GM23338 (cell line): ENCODE data around the gene KCNMB4. TPM values are rescaled to one million over a fixed set of nuclear protein-coding genes. Genes with fewer than 3 reads are reported as not detected.

Source experiments
- ATAC-seq: fragments of 200-7000 bp; cut with Tn5 transposase; 3 replicates; pipeline ENCODE4 v1.9.1; 2020
- DNase-seq: peaks from one replicate; pipeline ENCODE4 v3.0.0-alpha.2; 2015; ENCODE audit warnings: low spot score
- H2AFZ ChIP-seq: fragments of 200-600 bp; sonication (generic); 2 replicates; pipeline ENCODE4 v1.8.0; 2016; ENCODE audit warnings: antibody characterized with exemption, mild to moderate bottlenecking, moderate library complexity
- H3F3A ChIP-seq: fragments of 200-600 bp; sonication (generic); replicated peaks from 2 replicates; pipeline ENCODE4 v1.8.0; 2017; ENCODE audit warnings: antibody characterized with exemption, mixed run types, low read depth
- H3K27ac ChIP-seq: fragments of 200-600 bp; sonication (generic); 2 replicates; pipeline ENCODE4 v1.6.1; 2016; ENCODE audit warnings: low read depth
- H3K27me3 ChIP-seq: fragments of 200-600 bp; sonication (generic); 2 replicates; pipeline ENCODE4 v1.8.0; 2016; ENCODE audit warnings: mild to moderate bottlenecking, mixed run types, moderate library complexity; ENCODE audit not compliant: insufficient read depth
- H3K36me3 ChIP-seq: fragments of 200-600 bp; sonication (generic); 2 replicates; pipeline ENCODE4 v1.8.0; 2016; ENCODE audit warnings: mild to moderate bottlenecking; ENCODE audit not compliant: insufficient read depth
- H3K4me1 ChIP-seq: fragments of 200-600 bp; sonication (generic); 2 replicates; pipeline ENCODE4 v1.8.0; 2016; ENCODE audit warnings: mild to moderate bottlenecking, moderate library complexity; ENCODE audit not compliant: insufficient read depth
- H3K4me2 ChIP-seq: fragments of 200-600 bp; sonication (generic); 2 replicates; pipeline ENCODE4 v1.7.1; 2017; ENCODE audit warnings: mixed run types
- H3K4me3 ChIP-seq: fragments of 200-600 bp; sonication (generic); 2 replicates; pipeline ENCODE4 v1.6.1; 2016; ENCODE audit warnings: mixed run types
- H3K79me2 ChIP-seq: fragments of 200-600 bp; sonication (generic); replicated peaks from 2 replicates; pipeline ENCODE4 v1.8.0; 2017; ENCODE audit warnings: mild to moderate bottlenecking; ENCODE audit not compliant: insufficient read depth
- H3K9me2 ChIP-seq: fragments of 200-600 bp; sonication (generic); 2 replicates; pipeline ENCODE4 v1.8.0; 2017; ENCODE audit not compliant: insufficient read depth
- H4K20me1 ChIP-seq: fragments of 200-600 bp; sonication (generic); replicated peaks from 2 replicates; pipeline ENCODE4 v1.8.0; 2017; ENCODE audit warnings: mild to moderate bottlenecking; ENCODE audit not compliant: insufficient read depth
- H3K27ac Mint-ChIP-seq: 2 replicates; pipeline ENCODE4 v1.8.0; 2020; ENCODE audit warnings: inconsistent platforms, mild to moderate bottlenecking, moderate library complexity, mixed read lengths
- H3K27me3 Mint-ChIP-seq: 3 replicates; pipeline ENCODE4 v1.8.0; 2022; ENCODE audit warnings: low read depth, mild to moderate bottlenecking, moderate library complexity, mixed read lengths, inconsistent platforms; ENCODE audit not compliant: insufficient read depth, poor library complexity
- H3K36me3 Mint-ChIP-seq: 3 replicates; pipeline ENCODE4 v1.8.0; 2021; ENCODE audit warnings: low read depth, mild to moderate bottlenecking, inconsistent platforms, moderate library complexity, mixed read lengths
- H3K4me1 Mint-ChIP-seq: 3 replicates; pipeline ENCODE4 v1.8.0; 2020; ENCODE audit warnings: mild to moderate bottlenecking, inconsistent platforms, mixed read lengths
- H3K4me3 Mint-ChIP-seq: 3 replicates; pipeline ENCODE4 v1.8.0; 2021; ENCODE audit warnings: moderate library complexity, mild to moderate bottlenecking, inconsistent platforms, mixed read lengths
- H3K9me3 Mint-ChIP-seq: 3 replicates; pipeline ENCODE4 v1.8.0; 2020; ENCODE audit warnings: moderate library complexity, mild to moderate bottlenecking, inconsistent platforms, mixed read lengths
- CREB1 ChIP-seq: fragments of 250-450 bp; sonication (Bioruptor Pico); IDR thresholded peaks from 2 replicates; pipeline ENCODE4 v1.5.0; 2020; ENCODE audit warnings: low read depth, mild to moderate bottlenecking, moderate library complexity
- CTCF ChIP-seq, 2 experiments: fragments of 200-600 bp in 1 of 2; sonication (generic) in 1 of 2; conservative IDR thresholded peaks; 2 replicates each; pipeline versions ENCODE4 v1.5.1 to v1.6.1; 2016 to 2017; ENCODE audit warnings: antibody characterized with exemption in 2 of 2, low read depth in 2 of 2, mild to moderate bottlenecking in 2 of 2, moderate library complexity in 1 of 2
- ETS1 ChIP-seq: IDR thresholded peaks from 2 replicates; pipeline ENCODE4 v1.6.1; 2016; ENCODE audit warnings: antibody characterized with exemption
- EZH2phosphoT487 ChIP-seq: fragments of 200-600 bp; sonication (generic); IDR thresholded peaks from one replicate; pipeline ENCODE4 v1.8.1; 2018; ENCODE audit warnings: antibody characterized with exemption; ENCODE audit not compliant: unreplicated experiment
- JUNB ChIP-seq: IDR thresholded peaks from one replicate; pipeline ENCODE4 v1.6.1; 2016; ENCODE audit warnings: antibody characterized with exemption; ENCODE audit not compliant: unreplicated experiment
- NANOG ChIP-seq: IDR thresholded peaks from 2 replicates; pipeline ENCODE4 v1.6.1; 2016; ENCODE audit warnings: antibody characterized with exemption, borderline replicate concordance
- POLR2AphosphoS5 ChIP-seq: IDR thresholded peaks from 2 replicates; pipeline ENCODE4 v1.6.1; 2016; ENCODE audit warnings: antibody characterized with exemption, low read depth
- REST ChIP-seq: IDR thresholded peaks from one replicate; pipeline ENCODE4 v1.6.1; 2018; ENCODE audit warnings: antibody characterized with exemption; ENCODE audit not compliant: unreplicated experiment
- ZNF114 ChIP-seq: fragments of 250-450 bp; sonication (Bioruptor Pico); IDR thresholded peaks from 2 replicates; pipeline ENCODE4 v1.5.0; 2020; ENCODE audit warnings: mild to moderate bottlenecking, moderate library complexity
- polyA plus RNA-seq: library from polyadenylated mRNA; unstranded; fragments of >200 nt; fragmentation: Nextera tagmentation; extraction: Ambion mirVana; gene quantifications from 2 replicates; pipeline ENCODE4 v1.2.1, GENCODE V29; 2016
- total RNA-seq: library from RNA; depleted of rRNA; stranded (reverse); fragments of >200 nt; shearing (Covaris generic); gene quantifications from 2 replicates; pipeline ENCODE4 v1.2.3, GENCODE V29; 2014

The KCNMB4 gene
- total and polyA plus RNA-seq, 2 experiments from 2014 or later = 9.4 to 14.7 TPM

- TF ChIP-seq ZNF114 (CRISPR knock-in tag) (no peak), CTCF (conservative IDR thresholded peaks at IDR 0.05; ENCODE audit: low read depth in 2 of 2) (no peak)
Observed at GRCh38 chr12:70393787-70394499, 27.9 kb downstream of the KCNMB4 start (continued).

GRCh38 chr12:70398002-70398401 is 31.9 kb downstream of the KCNMB4 start:
- H3K9me3 Mint-ChIP-seq = no peaks in the 10 kb centered on the region
- no peak overlapping the region for H3K4me3 ChIP-seq
- H4K20me1 ChIP-seq = no peaks in the 10 kb centered on the region
- peaks cover 32% of the 10 kb centered on the region for H3K36me3 Mint-ChIP-seq
- H3K27ac Mint-ChIP-seq = no peak overlapping the region
- no peak overlapping the region for H3K4me3 Mint-ChIP-seq
- H3K9me2 ChIP-seq = no peaks in the 10 kb centered on the region
- no peak for ATAC-seq
- H3K27me3 ChIP-seq = no peaks in the 10 kb centered on the region
- no peak overlapping the region for H3K4me2 ChIP-seq
- peaks cover 7% of the 10 kb centered on the region; the same call in 2 of the 3 replicates for H3K4me1 Mint-ChIP-seq
- no peaks in the 10 kb centered on the region; the same call in 1 of the 2 replicates for H3K4me1 ChIP-seq
- no peak overlapping the region for H3K27ac ChIP-seq
- TF ChIP-seq EZH2phosphoT487 = no peak
- TF ChIP-seq ZNF114 (CRISPR knock-in tag) = no peak
- DNase-seq = no peak
- no peak overlapping the region for H2AFZ ChIP-seq
- H3K36me3 ChIP-seq = 0 out of 2 replicates have a peak, but pooled peaks cover 6% of the 10 kb centered on the region
- H3K27me3 Mint-ChIP-seq = no peaks in the 10 kb centered on the region
- H3F3A ChIP-seq = no peaks in the 10 kb centered on the region
- 0 out of 2 replicates have a peak, but pooled peaks cover 24% of the 10 kb centered on the region for H3K79me2 ChIP-seq

- Mint-ChIP-seq H3K4me3 (no peak overlapping the region), H3K36me3 (peaks cover 35% of the 10 kb centered on the region), H3K27ac (no peak overlapping the region), H3K27me3 (no peaks in the 10 kb centered on the region), H3K9me3 (no peaks in the 10 kb centered on the region), H3K4me1 (peaks cover 2% of the 10 kb centered on the region; the same call in 2 of the 3 replicates)
- no peak overlapping the region for H3K27ac ChIP-seq
- no peak overlapping the region for H3K4me3 ChIP-seq
- ATAC-seq = no peak
- DNase-seq = no peak
- no peaks in the 10 kb centered on the region for H3K9me2 ChIP-seq
- H3K36me3 ChIP-seq = 0 out of 2 replicates have a peak, but pooled peaks cover 6% of the 10 kb centered on the region
- no peaks in the 10 kb centered on the region; the same call in 1 of the 2 replicates for H3K4me1 ChIP-seq
- no peaks in the 10 kb centered on the region for H3F3A ChIP-seq
- H3K4me2 ChIP-seq = no peak overlapping the region
- H2AFZ ChIP-seq = no peak overlapping the region
- H3K27me3 ChIP-seq = no peaks in the 10 kb centered on the region
- no peaks in the 10 kb centered on the region for H4K20me1 ChIP-seq
- H3K79me2 ChIP-seq = 0 out of 2 replicates have a peak, but pooled peaks cover 19% of the 10 kb centered on the region
- TF ChIP-seq REST (no peak), POLR2AphosphoS5 (no peak), CTCF (conservative IDR thresholded peaks at IDR 0.05; ENCODE audit: low read depth in 2 of 2) (no peak), EZH2phosphoT487 (no peak), JUNB (no peak), NANOG (no peak), ETS1 (no peak), CREB1 (no peak), ZNF114 (CRISPR knock-in tag) (no peak)
Observed at GRCh38 chr12:70398862-70399261, 32.8 kb downstream of the KCNMB4 start.
